HepG2 (cell line): ENCODE measurements around the gene PARN. TPM values are rescaled to one million over a fixed set of nuclear protein-coding genes. Genes with fewer than 3 reads are reported as not detected.

Experiments
- ATAC-seq: fragments of 200-7000 bp; cut with Tn5 transposase; 3 replicates; pipeline ENCODE4 v1.9.1; 2020; ENCODE audit warnings: mild to moderate bottlenecking, moderate library complexity
- BruUV-seq: library from RNA; stranded (reverse); fragments of 400-500 nt; replicated peaks from 2 replicates; lab custom pipeline; 2021; lab: Mats Ljungman, UMichigan
- CTCF ChIA-PET: fragments of 300-600 bp; formaldehyde crosslinking; extraction: SDS; loops from one replicate; lab custom pipeline; 2021; ENCODE audit warnings: low total read pairs, inconsistent platforms, low intra/inter-chr PET ratio; lab: Yijun Ruan, JAX
- POLR2A ChIA-PET: fragments of 350-600 bp; sonication (Branson Sonifier 250); formaldehyde crosslinking; loops from one replicate; lab custom pipeline; 2020; ENCODE audit warnings: antibody characterized with exemption, inconsistent platforms; lab: Yijun Ruan, JAX
- DNase-seq: peaks from one replicate; pipeline ENCODE4 v3.0.0-alpha.2; 2015; ENCODE audit warnings: low spot score
- FAIRE-seq: peaks from 3 replicates; lab custom pipeline; 2011; peaks lifted over from hg19 to GRCh38; lab: Jason Lieb, UNC
- H2AFZ ChIP-seq: one replicate; pipeline ENCODE4 v1.6.1; 2011; ENCODE audit warnings: low read length, inconsistent platforms
- H3K27ac ChIP-seq: fragments of 300-600 bp; 3 replicates; pipeline ENCODE4 v1.8.0; 2011; ENCODE audit warnings: mixed run types, mild to moderate bottlenecking, mixed read lengths, low read length, inconsistent platforms; ENCODE audit not compliant: insufficient read depth; ENCODE audit errors: extremely low read length
- H3K27me3 ChIP-seq, 2 experiments: fragments of 200-600 bp in 1 of 2; 2 replicates in 1 of 2; 3 replicates in 1 of 2; pipeline versions ENCODE4 v1.6.0 to v1.8.0; 2011; ENCODE audit warnings: low read length in 2 of 2, mild to moderate bottlenecking in 2 of 2, moderate library complexity in 2 of 2, inconsistent platforms in 1 of 2; ENCODE audit not compliant: insufficient read depth in 2 of 2, control insufficient read depth in 1 of 2
- H3K36me3 ChIP-seq, 2 experiments: fragments of 200-600 bp in 1 of 2; replicated peaks in 1 of 2; 2 replicates in 1 of 2; 3 replicates in 1 of 2; pipeline versions ENCODE4 v1.5.1 to v1.8.0; 2011; ENCODE audit warnings: low read length in 2 of 2, inconsistent platforms in 1 of 2; ENCODE audit not compliant: insufficient read depth in 2 of 2, control insufficient read depth in 1 of 2
- H3K4me1 ChIP-seq: 2 replicates; pipeline ENCODE4 v1.5.1; 2012; ENCODE audit warnings: low read length, inconsistent platforms; ENCODE audit not compliant: insufficient read depth
- H3K4me2 ChIP-seq: 2 replicates; pipeline ENCODE4 v1.6.0; 2011; ENCODE audit warnings: low read depth, low read length, inconsistent platforms
- H3K4me3 ChIP-seq, 3 experiments: fragments of 200-600 bp in 1 of 3; sonication (generic), shearing (Covaris generic) in 1 of 3; replicated peaks in 1 of 3; 2 replicates each; pipeline ENCODE4 v1.5.1; 2011 to 2016; ENCODE audit warnings: low read length in 3 of 3, inconsistent platforms in 2 of 3, low read depth in 2 of 3, mild to moderate bottlenecking in 2 of 3, control low read depth in 1 of 3, mixed read lengths in 1 of 3; ENCODE audit not compliant: insufficient read depth in 1 of 3
- H3K79me2 ChIP-seq: one replicate; pipeline ENCODE4 v1.6.1; 2011; ENCODE audit warnings: low read length, inconsistent platforms; ENCODE audit not compliant: insufficient read depth
- H3K9ac ChIP-seq: 2 replicates; pipeline ENCODE4 v1.6.0; 2011; ENCODE audit warnings: mild to moderate bottlenecking, low read depth, low read length, inconsistent platforms; ENCODE audit not compliant: insufficient read depth
- H3K9me3 ChIP-seq: 2 replicates; pipeline ENCODE4 v1.5.1; 2012; ENCODE audit warnings: mild to moderate bottlenecking, low read length
- H4K20me1 ChIP-seq: 2 replicates; pipeline ENCODE4 v1.6.0; 2011; ENCODE audit warnings: inconsistent platforms, mild to moderate bottlenecking, low read length, moderate library complexity; ENCODE audit not compliant: insufficient read depth
- ATRX ChIP-seq: sonication (generic); formaldehyde crosslinking; IDR thresholded peaks from 2 replicates; pipeline ENCODE4 v1.4.0; 2020; ENCODE audit warnings: missing genetic modification reagents, borderline replicate concordance
- EEA1 ChIP-seq: sonication (generic); formaldehyde crosslinking; IDR thresholded peaks from 2 replicates; pipeline ENCODE4 v1.5.1; 2020; ENCODE audit warnings: mild to moderate bottlenecking, missing genetic modification reagents, borderline replicate concordance
- ELF4 ChIP-seq: sonication (generic); formaldehyde crosslinking; IDR thresholded peaks from 2 replicates; pipeline ENCODE4 v1.5.0; 2020; ENCODE audit warnings: missing genetic modification reagents, mild to moderate bottlenecking, moderate library complexity, borderline replicate concordance
- HNRNPL ChIP-seq: fragments of 200-400 bp; formaldehyde crosslinking; IDR thresholded peaks from 2 replicates; pipeline ENCODE4 v1.6.1; 2017; ENCODE audit warnings: mild to moderate bottlenecking, low read depth, low read length
- IRF9 ChIP-seq: sonication (generic); formaldehyde crosslinking; IDR thresholded peaks from 2 replicates; pipeline ENCODE4 v1.8.0; 2022; ENCODE audit warnings: missing genetic modification reagents, mild to moderate bottlenecking, borderline replicate concordance
- MYC ChIP-seq: sonication (generic); formaldehyde crosslinking; IDR thresholded peaks from 2 replicates; pipeline ENCODE4 v1.9.0; 2021; ENCODE audit warnings: missing genetic modification reagents, borderline replicate concordance
- PCBP1 ChIP-seq: fragments of 200-400 bp; formaldehyde crosslinking; IDR thresholded peaks from 2 replicates; pipeline ENCODE4 v1.6.1; 2017; ENCODE audit warnings: mild to moderate bottlenecking, low read depth, low read length, borderline replicate concordance
- RAD21 ChIP-seq: fragments of 450-650 bp; formaldehyde crosslinking; IDR thresholded peaks from 2 replicates; pipeline ENCODE4 v1.5.0; 2020; ENCODE audit warnings: mild to moderate bottlenecking
- RBM22 ChIP-seq: fragments of 200-400 bp; formaldehyde crosslinking; optimal IDR thresholded peaks from 2 replicates; pipeline ENCODE3; 2017; ENCODE audit warnings: mild to moderate bottlenecking, low read length, moderate library complexity
- SMC3 ChIP-seq: IDR thresholded peaks from 2 replicates; pipeline ENCODE4 v1.6.1; 2011; ENCODE audit warnings: low read length, improper control_type of control experiment
- SPEN ChIP-seq: sonication (generic); formaldehyde crosslinking; IDR thresholded peaks from 2 replicates; pipeline ENCODE4 v1.5.1; 2020; ENCODE audit warnings: low read depth, mild to moderate bottlenecking, missing genetic modification reagents
- STAG1 ChIP-seq: sonication (generic); formaldehyde crosslinking; IDR thresholded peaks from 2 replicates; pipeline ENCODE4 v1.4.0; 2020; ENCODE audit warnings: missing genetic modification reagents
- TAF1 ChIP-seq: sonication (generic); formaldehyde crosslinking; IDR thresholded peaks from 2 replicates; pipeline ENCODE4 v1.4.0; 2020; ENCODE audit warnings: missing genetic modification reagents
- TRIM24 ChIP-seq: sonication (generic); formaldehyde crosslinking; IDR thresholded peaks from 2 replicates; pipeline ENCODE4 v1.8.0; 2022; ENCODE audit warnings: mild to moderate bottlenecking, missing genetic modification reagents
- ZFY ChIP-seq: sonication (generic); formaldehyde crosslinking; IDR thresholded peaks from 2 replicates; pipeline ENCODE4 v1.4.0; 2020; ENCODE audit warnings: missing genetic modification reagents
- ZMYM4 ChIP-seq: sonication (generic); formaldehyde crosslinking; IDR thresholded peaks from 2 replicates; pipeline ENCODE4 v1.8.1; 2023; ENCODE audit warnings: mild to moderate bottlenecking, missing genetic modification reagents
- ZNF138 ChIP-seq: sonication (generic); formaldehyde crosslinking; IDR thresholded peaks from 2 replicates; pipeline ENCODE4 v1.5.0; 2020; ENCODE audit warnings: mild to moderate bottlenecking, low read depth, missing genetic modification reagents
- ZNF207 ChIP-seq: fragments of 450-650 bp; IDR thresholded peaks from 2 replicates; pipeline ENCODE4 v1.6.1; 2016; ENCODE audit warnings: antibody characterized with exemption, borderline replicate concordance
- ZNF614 ChIP-seq: IDR thresholded peaks from 2 replicates; pipeline ENCODE4 v1.6.1; 2018; ENCODE audit warnings: missing biosample characterization, missing genetic modification reagents, inconsistent platforms, borderline replicate concordance
- WGBS: methylation state at CpG from one replicate; pipeline ENCODE4 v1.1.6; 2017; ENCODE audit warnings: low lambda C conversion rate; 5-methylcytosine and 5-hydroxymethylcytosine counted together
- in situ Hi-C: cut with HindIII; loops from 2 replicates; pipeline ENCODE4 v1.10.0; 2017; ENCODE audit warnings: low pct_unique_long_range_greater_than_20kb; ENCODE audit not compliant: extremely low pct_ligation_motif_present
- intact Hi-C: fragments of 100-400 bp; cut with micrococcal nuclease; formaldehyde crosslinking; loops from one replicate; pipeline ENCODE4 v1.10.0; 2022; ENCODE audit not compliant: unreplicated experiment
- polyA plus RNA-seq, 8 experiments: library from polyadenylated mRNA; depleted of rRNA in 3 of 8; stranded (reverse) in 7 of 8; unstranded in 1 of 8; fragments of >200 nt; fragmentation: Illumina TruSeq in 4 of 8; extraction: Trizol in 4 of 8; gene quantifications; 2 replicates each; pipeline versions ENCODE4 v1.2.1 to v1.2.3, GENCODE V29; 2011 to 2016; ENCODE audit warnings: low read depth in 4 of 8, missing spikeins in 1 of 8, mixed read lengths in 1 of 8; ENCODE audit not compliant: insufficient read depth in 1 of 8
- total RNA-seq, 5 experiments: library from RNA; depleted of rRNA; stranded (reverse); fragments of >200 nt; fragmentation: Illumina TruSeq; extraction: Trizol; gene quantifications; 2 replicates each; pipeline ENCODE4 v1.2.3, GENCODE V29; 2016; ENCODE audit warnings: low read depth in 1 of 5

Gene PARN
- total and polyA plus RNA-seq, 2 of the 13 experiments (the other 11 are each of a cell fraction or from before 2014, with no cell fraction given), result 13.3 to 47.6 TPM

- TF ChIP-seq IRF9 (0 out of 2 replicates have a peak, but pooled peaks have one; percentile 43), EEA1 (CRISPR knock-in tag) (0 out of 2 replicates have a peak, but pooled peaks have one; percentile 50), ATRX (no peak), SPEN (peak; percentile 22; the same call in 1 of the 2 replicates)
- Histone ChIP-seq H3K4me2 (no peak overlapping the region), H3K9ac (no peak overlapping the region), H3K27ac (no peak overlapping the region), H3K79me2 (peaks cover 2% of the 10 kb centered on the region), H3K27me3 (no peaks in the 10 kb centered on the region), H2AFZ (no peak overlapping the region), H3K4me1 (peaks cover 86% of the 10 kb centered on the region), H4K20me1 (no peaks in the 10 kb centered on the region), H3K9me3 (no peaks in the 10 kb centered on the region), H3K36me3 (peaks cover 0 to 4% of the 10 kb centered on the region in 2 experiments; a peak in 1 of 5 replicates), H3K4me3 (no peak overlapping the region)
- no peak for ATAC-seq
- POLR2A ChIA-PET, result no interaction called here
- DNase-seq, result no peak
- WGBS, result 95% methylated on average over 4 of the region's 4 CpGs
- no peak for FAIRE-seq
- no TSS peak for BruUV-seq
- intact Hi-C loops (no loop called here), in situ Hi-C loops (no loop called here)
- CTCF ChIA-PET, result no interaction called here
Observed at GRCh38 chr16:14490235-14490634, 139.8 kb downstream of the PARN start.

GRCh38 chr16:14489460-14489859, 140.6 kb downstream of the PARN start:
- CTCF ChIA-PET, result no interaction called here
- ATAC-seq (peak; percentile 68), DNase-seq (peak; percentile 57), FAIRE-seq (peak; percentile 56)
- BruUV-seq, result no TSS peak
- peaks cover 2% of the 10 kb centered on the region for H3K79me2 ChIP-seq
- peaks cover 86% of the 10 kb centered on the region for H3K4me1 ChIP-seq
- no peak overlapping the region for H3K9ac ChIP-seq
- POLR2A ChIA-PET, result interaction anchor here (0.7 to 3.6 kb wide), 5 partner anchors 9 to 84 kb away, joined by 4 to 19 read pairs (median 5); no protein-coding TSS in a partner anchor
- peak overlapping the region; percentile 14 for H3K27ac ChIP-seq
- intact Hi-C loops, result loop anchor here (5.0 to 10.0 kb wide), 2 partner anchors 85 to 187 kb away; no protein-coding TSS in a partner anchor
- H3K9me3 ChIP-seq, result no peaks in the 10 kb centered on the region
- in situ Hi-C loops, result no loop called here
- no peak overlapping the region for H3K4me2 ChIP-seq
- peaks cover 0 to 1% of the 10 kb centered on the region in 2 experiments; a peak in 1 of 5 replicates for H3K36me3 ChIP-seq
- no peaks in the 10 kb centered on the region for H4K20me1 ChIP-seq
- no peak overlapping the region for H2AFZ ChIP-seq
- 77% methylated on average over 4 of the region's 4 CpGs for WGBS
- no peak overlapping the region for H3K4me3 ChIP-seq
- no peaks in the 10 kb centered on the region for H3K27me3 ChIP-seq
- TF ChIP-seq ZMYM4 (0 out of 2 replicates have a peak, but pooled peaks have one; percentile 15), ZNF614 (CRISPR knock-in tag) (no peak), ELF4 (CRISPR knock-in tag) (no peak), RAD21 (CRISPR knock-in tag) (peak; percentile 39; the same call in 1 of the 2 replicates), MYC (CRISPR knock-in tag) (peak; percentile 52; the same call in 1 of the 2 replicates), RBM22 (peak; percentile 66), ZNF207 (0 out of 2 replicates have a peak, but pooled peaks have one; percentile 44), ZFY (0 out of 2 replicates have a peak, but pooled peaks have one; percentile 15), TRIM24 (CRISPR knock-in tag) (no peak), STAG1 (peak; percentile 29), TAF1 (CRISPR knock-in tag) (no peak), PCBP1 (no peak), SMC3 (0 out of 2 replicates have a peak, but pooled peaks have one; percentile 15), HNRNPL (no peak), ZNF138 (CRISPR knock-in tag) (no peak)
